GM15510 (cell line): ENCODE measurements around the gene VAT1.

Source experiments
- POLR2A ChIP-seq: IDR thresholded peaks from 3 replicates; pipeline ENCODE4 v1.6.1; 2011; ENCODE audit warnings: borderline replicate concordance; ENCODE audit not compliant: insufficient read length; ENCODE audit errors: extremely low read depth

The VAT1 gene

GRCh38 chr17:43030137-43030767 lies 8.1 kb upstream of the VAT1 start:
- no peak for TF ChIP-seq POLR2A

GRCh38 chr17:43028221-43028861 lies 6.2 kb upstream of the VAT1 start:
- no peak for TF ChIP-seq POLR2A

GRCh38 chr17:43027091-43028032 lies 5.2 kb upstream of the VAT1 start:
- TF ChIP-seq POLR2A: no peak

- TF ChIP-seq POLR2A: no peak
Measured at GRCh38 chr17:43026595-43026994, 4.4 kb upstream of the VAT1 start.

GRCh38 chr17:43025766-43026537 lies 3.8 kb upstream of the VAT1 start:
- no peak for TF ChIP-seq POLR2A

- no peak for TF ChIP-seq POLR2A
Measured at GRCh38 chr17:43025290-43025657, 3.1 kb upstream of the VAT1 start.

- no peak for TF ChIP-seq POLR2A
Measured at GRCh38 chr17:43024407-43025289, 2.5 kb upstream of the VAT1 start, which contains the start of gene RND2. RND2 (plus strand) TSS chr17:43025231; CDS start chr17:43025348, 117 bp downstream.

- TF ChIP-seq POLR2A: no peak
Measured at GRCh38 chr17:43020789-43021740, 1.1 kb downstream of the VAT1 start.

- no peak for TF ChIP-seq POLR2A
Measured at GRCh38 chr17:43020030-43020621, 2.1 kb downstream of the VAT1 start.

- no peak for TF ChIP-seq POLR2A
Measured at GRCh38 chr17:43019418-43019817, 2.8 kb downstream of the VAT1 start.

GRCh38 chr17:43018932-43019331 lies 3.3 kb downstream of the VAT1 start:
- TF ChIP-seq POLR2A: no peak
